ENCODE data around the gene ZNF431. TPM values are rescaled to one million over a fixed set of nuclear protein-coding genes. Genes with fewer than 3 reads are reported as not detected.

Gene ZNF431
- total and polyA plus RNA-seq, 2 experiments from 2014 or later: 18.0 to 47.5 TPM

- no peaks in the 10 kb centered on the region for H3K4me1 ChIP-seq (ENCODE audit: insufficient read depth)
- Mint-ChIP-seq H3K9me3 (no peaks in the 10 kb centered on the region; the same call in 2 of the 3 replicates), H3K27me3 (ENCODE audit: insufficient read depth, low read depth, poor library complexity) (peaks cover 2% of the 10 kb centered on the region), H3K27ac (no peak overlapping the region), H3K4me3 (no peak overlapping the region), H3K4me1 (no peaks in the 10 kb centered on the region), H3K36me3 (ENCODE audit: low read depth) (peaks cover 41% of the 10 kb centered on the region)
- peaks cover 21% of the 10 kb centered on the region for H3K79me2 ChIP-seq (replicated peaks; ENCODE audit: insufficient read depth)
- no peak for TF ChIP-seq POLR2AphosphoS5 (IDR thresholded peaks at IDR 0.05; ENCODE audit: low read depth)
- TF ChIP-seq NANOG (IDR thresholded peaks at IDR 0.05; ENCODE audit: borderline replicate concordance): no peak
- TF ChIP-seq, protein P1, sequence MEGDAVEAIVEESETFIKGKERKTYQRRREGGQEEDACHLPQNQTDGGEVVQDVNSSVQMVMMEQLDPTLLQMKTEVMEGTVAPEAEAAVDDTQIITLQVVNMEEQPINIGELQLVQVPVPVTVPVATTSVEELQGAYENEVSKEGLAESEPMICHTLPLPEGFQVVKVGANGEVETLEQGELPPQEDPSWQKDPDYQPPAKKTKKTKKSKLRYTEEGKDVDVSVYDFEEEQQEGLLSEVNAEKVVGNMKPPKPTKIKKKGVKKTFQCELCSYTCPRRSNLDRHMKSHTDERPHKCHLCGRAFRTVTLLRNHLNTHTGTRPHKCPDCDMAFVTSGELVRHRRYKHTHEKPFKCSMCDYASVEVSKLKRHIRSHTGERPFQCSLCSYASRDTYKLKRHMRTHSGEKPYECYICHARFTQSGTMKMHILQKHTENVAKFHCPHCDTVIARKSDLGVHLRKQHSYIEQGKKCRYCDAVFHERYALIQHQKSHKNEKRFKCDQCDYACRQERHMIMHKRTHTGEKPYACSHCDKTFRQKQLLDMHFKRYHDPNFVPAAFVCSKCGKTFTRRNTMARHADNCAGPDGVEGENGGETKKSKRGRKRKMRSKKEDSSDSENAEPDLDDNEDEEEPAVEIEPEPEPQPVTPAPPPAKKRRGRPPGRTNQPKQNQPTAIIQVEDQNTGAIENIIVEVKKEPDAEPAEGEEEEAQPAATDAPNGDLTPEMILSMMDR (conservative IDR thresholded peaks at IDR 0.05; ENCODE audit: low read depth in 2 of 2): no peak
- no peak for TF ChIP-seq STAT1 (IDR thresholded peaks at IDR 0.05; ENCODE audit: unreplicated experiment)
- no peak for TF ChIP-seq EZH2 (IDR thresholded peaks at IDR 0.05; ENCODE audit: low read depth, unreplicated experiment)
- no peak for TF ChIP-seq JUNB (IDR thresholded peaks at IDR 0.05; ENCODE audit: unreplicated experiment)
- TF ChIP-seq, protein P2, sequence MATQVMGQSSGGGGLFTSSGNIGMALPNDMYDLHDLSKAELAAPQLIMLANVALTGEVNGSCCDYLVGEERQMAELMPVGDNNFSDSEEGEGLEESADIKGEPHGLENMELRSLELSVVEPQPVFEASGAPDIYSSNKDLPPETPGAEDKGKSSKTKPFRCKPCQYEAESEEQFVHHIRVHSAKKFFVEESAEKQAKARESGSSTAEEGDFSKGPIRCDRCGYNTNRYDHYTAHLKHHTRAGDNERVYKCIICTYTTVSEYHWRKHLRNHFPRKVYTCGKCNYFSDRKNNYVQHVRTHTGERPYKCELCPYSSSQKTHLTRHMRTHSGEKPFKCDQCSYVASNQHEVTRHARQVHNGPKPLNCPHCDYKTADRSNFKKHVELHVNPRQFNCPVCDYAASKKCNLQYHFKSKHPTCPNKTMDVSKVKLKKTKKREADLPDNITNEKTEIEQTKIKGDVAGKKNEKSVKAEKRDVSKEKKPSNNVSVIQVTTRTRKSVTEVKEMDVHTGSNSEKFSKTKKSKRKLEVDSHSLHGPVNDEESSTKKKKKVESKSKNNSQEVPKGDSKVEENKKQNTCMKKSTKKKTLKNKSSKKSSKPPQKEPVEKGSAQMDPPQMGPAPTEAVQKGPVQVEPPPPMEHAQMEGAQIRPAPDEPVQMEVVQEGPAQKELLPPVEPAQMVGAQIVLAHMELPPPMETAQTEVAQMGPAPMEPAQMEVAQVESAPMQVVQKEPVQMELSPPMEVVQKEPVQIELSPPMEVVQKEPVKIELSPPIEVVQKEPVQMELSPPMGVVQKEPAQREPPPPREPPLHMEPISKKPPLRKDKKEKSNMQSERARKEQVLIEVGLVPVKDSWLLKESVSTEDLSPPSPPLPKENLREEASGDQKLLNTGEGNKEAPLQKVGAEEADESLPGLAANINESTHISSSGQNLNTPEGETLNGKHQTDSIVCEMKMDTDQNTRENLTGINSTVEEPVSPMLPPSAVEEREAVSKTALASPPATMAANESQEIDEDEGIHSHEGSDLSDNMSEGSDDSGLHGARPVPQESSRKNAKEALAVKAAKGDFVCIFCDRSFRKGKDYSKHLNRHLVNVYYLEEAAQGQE (IDR thresholded peaks at IDR 0.05; ENCODE audit: unreplicated experiment): no peak
- TF ChIP-seq, protein P3, sequence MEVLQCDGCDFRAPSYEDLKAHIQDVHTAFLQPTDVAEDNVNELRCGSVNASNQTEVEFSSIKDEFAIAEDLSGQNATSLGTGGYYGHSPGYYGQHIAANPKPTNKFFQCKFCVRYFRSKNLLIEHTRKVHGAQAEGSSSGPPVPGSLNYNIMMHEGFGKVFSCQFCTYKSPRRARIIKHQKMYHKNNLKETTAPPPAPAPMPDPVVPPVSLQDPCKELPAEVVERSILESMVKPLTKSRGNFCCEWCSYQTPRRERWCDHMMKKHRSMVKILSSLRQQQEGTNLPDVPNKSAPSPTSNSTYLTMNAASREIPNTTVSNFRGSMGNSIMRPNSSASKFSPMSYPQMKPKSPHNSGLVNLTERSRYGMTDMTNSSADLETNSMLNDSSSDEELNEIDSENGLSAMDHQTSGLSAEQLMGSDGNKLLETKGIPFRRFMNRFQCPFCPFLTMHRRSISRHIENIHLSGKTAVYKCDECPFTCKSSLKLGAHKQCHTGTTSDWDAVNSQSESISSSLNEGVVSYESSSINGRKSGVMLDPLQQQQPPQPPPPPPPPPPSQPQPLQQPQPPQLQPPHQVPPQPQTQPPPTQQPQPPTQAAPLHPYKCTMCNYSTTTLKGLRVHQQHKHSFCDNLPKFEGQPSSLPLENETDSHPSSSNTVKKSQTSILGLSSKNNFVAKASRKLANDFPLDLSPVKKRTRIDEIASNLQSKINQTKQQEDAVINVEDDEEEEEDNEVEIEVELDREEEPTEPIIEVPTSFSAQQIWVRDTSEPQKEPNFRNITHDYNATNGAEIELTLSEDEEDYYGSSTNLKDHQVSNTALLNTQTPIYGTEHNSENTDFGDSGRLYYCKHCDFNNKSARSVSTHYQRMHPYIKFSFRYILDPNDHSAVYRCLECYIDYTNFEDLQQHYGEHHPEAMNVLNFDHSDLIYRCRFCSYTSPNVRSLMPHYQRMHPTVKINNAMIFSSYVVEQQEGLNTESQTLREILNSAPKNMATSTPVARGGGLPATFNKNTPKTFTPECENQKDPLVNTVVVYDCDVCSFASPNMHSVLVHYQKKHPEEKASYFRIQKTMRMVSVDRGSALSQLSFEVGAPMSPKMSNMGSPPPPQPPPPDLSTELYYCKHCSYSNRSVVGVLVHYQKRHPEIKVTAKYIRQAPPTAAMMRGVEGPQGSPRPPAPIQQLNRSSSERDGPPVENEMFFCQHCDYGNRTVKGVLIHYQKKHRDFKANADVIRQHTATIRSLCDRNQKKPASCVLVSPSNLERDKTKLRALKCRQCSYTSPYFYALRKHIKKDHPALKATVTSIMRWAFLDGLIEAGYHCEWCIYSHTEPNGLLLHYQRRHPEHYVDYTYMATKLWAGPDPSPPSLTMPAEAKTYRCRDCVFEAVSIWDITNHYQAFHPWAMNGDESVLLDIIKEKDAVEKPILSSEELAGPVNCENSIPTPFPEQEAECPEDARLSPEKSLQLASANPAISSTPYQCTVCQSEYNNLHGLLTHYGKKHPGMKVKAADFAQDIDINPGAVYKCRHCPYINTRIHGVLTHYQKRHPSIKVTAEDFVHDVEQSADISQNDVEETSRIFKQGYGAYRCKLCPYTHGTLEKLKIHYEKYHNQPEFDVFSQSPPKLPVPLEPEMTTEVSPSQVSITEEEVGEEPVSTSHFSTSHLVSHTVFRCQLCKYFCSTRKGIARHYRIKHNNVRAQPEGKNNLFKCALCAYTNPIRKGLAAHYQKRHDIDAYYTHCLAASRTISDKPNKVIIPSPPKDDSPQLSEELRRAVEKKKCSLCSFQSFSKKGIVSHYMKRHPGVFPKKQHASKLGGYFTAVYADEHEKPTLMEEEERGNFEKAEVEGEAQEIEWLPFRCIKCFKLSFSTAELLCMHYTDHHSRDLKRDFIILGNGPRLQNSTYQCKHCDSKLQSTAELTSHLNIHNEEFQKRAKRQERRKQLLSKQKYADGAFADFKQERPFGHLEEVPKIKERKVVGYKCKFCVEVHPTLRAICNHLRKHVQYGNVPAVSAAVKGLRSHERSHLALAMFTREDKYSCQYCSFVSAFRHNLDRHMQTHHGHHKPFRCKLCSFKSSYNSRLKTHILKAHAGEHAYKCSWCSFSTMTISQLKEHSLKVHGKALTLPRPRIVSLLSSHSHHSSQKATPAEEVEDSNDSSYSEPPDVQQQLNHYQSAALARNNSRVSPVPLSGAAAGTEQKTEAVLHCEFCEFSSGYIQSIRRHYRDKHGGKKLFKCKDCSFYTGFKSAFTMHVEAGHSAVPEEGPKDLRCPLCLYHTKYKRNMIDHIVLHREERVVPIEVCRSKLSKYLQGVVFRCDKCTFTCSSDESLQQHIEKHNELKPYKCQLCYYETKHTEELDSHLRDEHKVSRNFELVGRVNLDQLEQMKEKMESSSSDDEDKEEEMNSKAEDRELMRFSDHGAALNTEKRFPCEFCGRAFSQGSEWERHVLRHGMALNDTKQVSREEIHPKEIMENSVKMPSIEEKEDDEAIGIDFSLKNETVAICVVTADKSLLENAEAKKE (CRISPR knock-in tag; IDR thresholded peaks at IDR 0.05): no peak
- no peak for TF ChIP-seq ZNF331 (CRISPR knock-in tag; IDR thresholded peaks at IDR 0.05; ENCODE audit: low read depth)
- TF ChIP-seq EZH2phosphoT487 (IDR thresholded peaks at IDR 0.05; ENCODE audit: unreplicated experiment): no peak
- no peak for TF ChIP-seq ETS1 (IDR thresholded peaks at IDR 0.05)
- no peak for TF ChIP-seq ZNF114 (CRISPR knock-in tag; IDR thresholded peaks at IDR 0.05)
- no peak for TF ChIP-seq CREB1 (CRISPR knock-in tag; IDR thresholded peaks at IDR 0.05; ENCODE audit: low read depth)
- no peak overlapping the region for H3K27ac ChIP-seq (ENCODE audit: low read depth)
- no peaks in the 10 kb centered on the region; the same call in 1 of the 2 replicates for H4K20me1 ChIP-seq (replicated peaks; ENCODE audit: insufficient read depth)
- no peak overlapping the region for H3K4me2 ChIP-seq
- H2AFZ ChIP-seq: no peak overlapping the region
- ATAC-seq (no peak), DNase-seq (ENCODE audit: low spot score) (no peak)
- H3K36me3 ChIP-seq (ENCODE audit: insufficient read depth): no peaks in the 10 kb centered on the region; the same call in 1 of the 2 replicates
- H3K27me3 ChIP-seq (ENCODE audit: insufficient read depth): no peaks in the 10 kb centered on the region
- no peaks in the 10 kb centered on the region for H3F3A ChIP-seq (replicated peaks; ENCODE audit: low read depth)
- H3K4me3 ChIP-seq: no peak overlapping the region
- no peaks in the 10 kb centered on the region for H3K9me2 ChIP-seq (ENCODE audit: insufficient read depth)
Observed at GRCh38 chr19:21109116-21109515, 32.7 kb upstream of the ZNF431 start.
